HCT116 (cell line): ENCODE results near the gene EXOC4. TPM values are rescaled to one million over a fixed set of nuclear protein-coding genes. Genes with fewer than 3 reads are reported as not detected.

Experiments
- ATAC-seq: fragments of 200-7000 bp; cut with Tn5 transposase; 2 replicates; pipeline ENCODE4 v1.9.1; 2020; ENCODE audit warnings: mild to moderate bottlenecking, moderate library complexity
- BruUV-seq: library from RNA; stranded (reverse); fragments of 400-500 nt; replicated peaks from 2 replicates; lab custom pipeline; 2021; lab: Mats Ljungman, UMichigan
- CTCF ChIA-PET: fragments of 300-600 bp; sonication (Branson Sonifier 250); formaldehyde crosslinking; loops from one replicate; lab custom pipeline; 2021; ENCODE audit warnings: antibody characterized with exemption; lab: Charles Lee
- POLR2A ChIA-PET: fragments of 300-600, 350-600 bp; sonication (Branson Sonifier 250); formaldehyde crosslinking; loops from one replicate; lab custom pipeline; 2021; ENCODE audit warnings: antibody characterized with exemption; lab: Charles Lee
- RAD21 ChIA-PET, 2 experiments: fragments of 300-600 bp; sonication (Branson Sonifier 250); formaldehyde crosslinking; loops; one replicate each; lab custom pipeline; 2023; ENCODE audit warnings: low total read pairs in 2 of 2; ENCODE audit not compliant: uncharacterized antibody in 2 of 2, unreplicated experiment in 2 of 2, low non-redundant PET in 1 of 2; lab: Charles Lee
- DNase-seq: peaks from one replicate; pipeline ENCODE4 v3.0.0-alpha.2; 2010; ENCODE audit warnings: low read depth, low spot score
- H2AFZ ChIP-seq: fragments of 200-600 bp; shearing (Covaris generic), sonication (generic); 2 replicates; pipeline ENCODE4 v1.6.1; 2017; ENCODE audit warnings: low read depth, mixed run types, mixed read lengths, antibody characterized with exemption, low read length; ENCODE audit not compliant: poor library complexity, severe bottlenecking
- H3K27ac ChIP-seq: 2 replicates; pipeline ENCODE4 v1.5.1; 2012; ENCODE audit warnings: low read depth, low read length
- H3K27me3 ChIP-seq: fragments of 200-600 bp; sonication (generic); 2 replicates; pipeline ENCODE4 v1.6.1; 2016; ENCODE audit warnings: mixed run types, low read length, mixed read lengths; ENCODE audit not compliant: insufficient read depth
- H3K36me3 ChIP-seq, 2 experiments: fragments of 200-500 bp in 1 of 2; fragments of 200-600 bp in 1 of 2; sonication (Bioruptor generic) in 1 of 2; sonication (generic) in 1 of 2; 2 replicates each; pipeline versions ENCODE4 v1.5.1 to v1.6.1; 2014 to 2016; ENCODE audit warnings: low read length in 2 of 2, inconsistent platforms in 1 of 2, mixed read lengths in 1 of 2, mixed run types in 1 of 2; ENCODE audit not compliant: insufficient read depth in 2 of 2, control insufficient read depth in 1 of 2
- H3K4me1 ChIP-seq, 2 experiments: fragments of 200-600 bp in 1 of 2; sonication (generic) in 1 of 2; 2 replicates each; pipeline versions ENCODE4 v1.5.1 to v1.6.1; 2012 to 2017; ENCODE audit warnings: low read length in 2 of 2, inconsistent platforms in 1 of 2, mild to moderate bottlenecking in 1 of 2, mixed read lengths in 1 of 2, mixed run types in 1 of 2, moderate library complexity in 1 of 2; ENCODE audit not compliant: insufficient read depth in 2 of 2, control insufficient read depth in 1 of 2
- H3K4me2 ChIP-seq: fragments of 200-600 bp; sonication (generic); 2 replicates; pipeline ENCODE4 v1.6.1; 2017; ENCODE audit warnings: mixed run types, low read length, mixed read lengths
- H3K4me3 ChIP-seq, 2 experiments: fragments of 200-600 bp in 1 of 2; sonication (generic) in 1 of 2; replicated peaks in 1 of 2; 2 replicates each; pipeline ENCODE4 v1.5.1; 2011 to 2016; ENCODE audit warnings: low read length in 2 of 2, control low read depth in 1 of 2, low read depth in 1 of 2, mild to moderate bottlenecking in 1 of 2, mixed read lengths in 1 of 2, mixed run types in 1 of 2
- H3K79me2 ChIP-seq: fragments of 200-600 bp; sonication (generic); 2 replicates; pipeline ENCODE4 v1.6.1; 2017; ENCODE audit warnings: mild to moderate bottlenecking, mixed run types, low read length, moderate library complexity, mixed read lengths; ENCODE audit not compliant: insufficient read depth
- H3K9ac ChIP-seq: fragments of 200-600 bp; sonication (generic); 2 replicates; pipeline ENCODE4 v1.6.1; 2016; ENCODE audit warnings: low read length, mixed read lengths
- H3K9me2 ChIP-seq: fragments of 200-600 bp; sonication (generic), shearing (Covaris generic); 2 replicates; pipeline ENCODE4 v1.6.1; 2017; ENCODE audit warnings: mixed run types, mild to moderate bottlenecking, moderate library complexity; ENCODE audit not compliant: insufficient read depth
- H3K9me3 ChIP-seq, 2 experiments: fragments of 200-500 bp in 1 of 2; fragments of 200-600 bp in 1 of 2; sonication (Bioruptor generic) in 1 of 2; sonication (generic) in 1 of 2; 2 replicates each; pipeline ENCODE4 v1.6.1; 2014 to 2017; ENCODE audit warnings: low read length in 2 of 2, mixed read lengths in 2 of 2, inconsistent platforms in 1 of 2, low read depth in 1 of 2, mild to moderate bottlenecking in 1 of 2, mixed run types in 1 of 2, moderate library complexity in 1 of 2; ENCODE audit not compliant: control insufficient read depth in 1 of 2, insufficient read depth in 1 of 2
- H4K20me1 ChIP-seq: fragments of 200-600 bp; sonication (generic), shearing (Covaris generic); 2 replicates; pipeline ENCODE4 v1.6.1; 2017; ENCODE audit warnings: mixed run types, mild to moderate bottlenecking, moderate library complexity; ENCODE audit not compliant: insufficient read depth
- CBX3 ChIP-seq: IDR thresholded peaks from 2 replicates; pipeline ENCODE4 v1.6.1; 2012; ENCODE audit warnings: low read depth
- CEBPB ChIP-seq: IDR thresholded peaks from 2 replicates; pipeline ENCODE4 v1.6.1; 2012; ENCODE audit warnings: low read depth
- EGR1 ChIP-seq: IDR thresholded peaks from 2 replicates; pipeline ENCODE4 v1.6.1; 2012; ENCODE audit warnings: low read depth
- EZH2 ChIP-seq: fragments of 200-600 bp; sonication (generic); IDR thresholded peaks from 2 replicates; pipeline ENCODE4 v1.6.1; 2017; ENCODE audit warnings: antibody characterized with exemption, mixed run types
- EZH2phosphoT487 ChIP-seq: fragments of 200-600 bp; IDR thresholded peaks from 2 replicates; pipeline ENCODE4 v1.6.1; 2018; ENCODE audit warnings: antibody characterized with exemption, borderline replicate concordance
- FOSL1 ChIP-seq: IDR thresholded peaks from 2 replicates; pipeline ENCODE4 v1.6.1; 2012; ENCODE audit warnings: low read depth
- JUND ChIP-seq: IDR thresholded peaks from 2 replicates; pipeline ENCODE4 v1.6.1; 2012
- MAX ChIP-seq: IDR thresholded peaks from 2 replicates; pipeline ENCODE4 v1.6.1; 2012
- POLR2A ChIP-seq: IDR thresholded peaks from 2 replicates; pipeline ENCODE4 v1.7.0; 2011; ENCODE audit warnings: borderline replicate concordance; ENCODE audit not compliant: insufficient read depth, insufficient read length; ENCODE audit errors: extremely low read depth
- POLR2AphosphoS5 ChIP-seq: IDR thresholded peaks from 2 replicates; pipeline ENCODE4 v1.6.1; 2011; ENCODE audit warnings: mild to moderate bottlenecking, low read depth, low read length, moderate library complexity
- RAD21 ChIP-seq: IDR thresholded peaks from 2 replicates; pipeline ENCODE4 v1.6.1; 2012; ENCODE audit warnings: low read depth, mild to moderate bottlenecking
- REST ChIP-seq: IDR thresholded peaks from 2 replicates; pipeline ENCODE4 v1.6.1; 2012; ENCODE audit warnings: low read depth
- SIN3A ChIP-seq: IDR thresholded peaks from 2 replicates; pipeline ENCODE4 v1.6.1; 2012; ENCODE audit warnings: low read depth
- SP1 ChIP-seq: IDR thresholded peaks from 2 replicates; pipeline ENCODE4 v1.6.1; 2012; ENCODE audit warnings: low read depth
- SRF ChIP-seq: IDR thresholded peaks from 2 replicates; pipeline ENCODE4 v1.6.1; 2012; ENCODE audit warnings: low read depth
- YY1 ChIP-seq: IDR thresholded peaks from 2 replicates; pipeline ENCODE4 v1.6.1; 2011; ENCODE audit warnings: low read length, low read depth, moderate library complexity, mild to moderate bottlenecking; ENCODE audit not compliant: insufficient replicate concordance; ENCODE audit errors: extremely low read depth
- ZBTB33 ChIP-seq: IDR thresholded peaks from 2 replicates; pipeline ENCODE4 v1.6.1; 2011; ENCODE audit warnings: mild to moderate bottlenecking, low read length, moderate library complexity; ENCODE audit not compliant: insufficient replicate concordance; ENCODE audit errors: extremely low read depth
- ZFX ChIP-seq: fragments of 450-650 bp; IDR thresholded peaks from 2 replicates; pipeline ENCODE4 v1.6.1; 2017
- ZNF274 ChIP-seq: fragments of 200-500 bp; sonication (Bioruptor generic); IDR thresholded peaks from 2 replicates; pipeline ENCODE4 v1.6.1; 2014; ENCODE audit warnings: mild to moderate bottlenecking, low read depth, low read length, inconsistent platforms
- intact Hi-C: fragments of 100-400 bp; cut with micrococcal nuclease; formaldehyde crosslinking; loops from 2 replicates; pipeline ENCODE4 v1.10.0; 2022
- total RNA-seq: library from RNA; stranded (reverse); gene quantifications from one replicate; pipeline ENCODE4 v1.2.1, GENCODE V29; 2021; ENCODE audit not compliant: unreplicated experiment
- TF ChIP-seq, protein P1 (sequence below): IDR thresholded peaks from 2 replicates; pipeline ENCODE4 v1.6.1; 2012

Gene EXOC4
- total RNA-seq, 1 experiment from 2014 or later = 40.3 TPM

DNA sequence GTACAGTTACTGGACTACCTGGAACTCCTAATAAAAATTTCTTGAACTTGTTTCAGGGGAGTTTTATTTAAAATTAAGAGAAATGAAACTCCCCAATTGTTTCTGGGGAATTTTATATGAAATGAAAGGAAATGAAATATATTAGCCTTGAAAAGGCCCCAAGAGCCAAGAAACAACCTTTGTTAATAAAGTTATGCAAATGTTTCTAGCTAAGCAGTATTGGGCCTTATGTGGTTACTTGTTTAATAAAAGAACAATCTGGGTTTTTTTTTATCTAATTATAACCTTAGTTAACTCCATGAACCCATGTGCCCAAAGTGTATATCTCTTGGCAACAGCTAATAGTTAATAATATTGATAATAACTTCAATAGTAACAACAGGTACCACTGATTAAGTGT lies 222.8 kb downstream of the EXOC4 start:
- no peaks in the 10 kb centered on the region for H3K27me3 ChIP-seq
- BruUV-seq = no TSS peak
- H3K79me2 ChIP-seq = no peaks in the 10 kb centered on the region
- H2AFZ ChIP-seq = no peak overlapping the region
- ATAC-seq (no peak), DNase-seq (no peak)
- H3K27ac ChIP-seq = no peak overlapping the region
- no peak overlapping the region for H3K9ac ChIP-seq
- no peak overlapping the region for H3K4me2 ChIP-seq
- ChIA-PET RAD21 (no interaction called here), CTCF (no interaction called here), POLR2A (no interaction called here)
- no peaks in the 10 kb centered on the region for H3K4me1 ChIP-seq
- intact Hi-C loops = no loop called here
- no peaks in the 10 kb centered on the region for H3K36me3 ChIP-seq
- H3K9me3 ChIP-seq = no peaks in the 10 kb centered on the region
- TF ChIP-seq EGR1 = no peak
- no peak for TF ChIP-seq EZH2
- no peak for TF ChIP-seq SRF
- no peak for TF ChIP-seq ZFX
- no peak for TF ChIP-seq FOSL1
- no peak for TF ChIP-seq POLR2AphosphoS5
- no peak for TF ChIP-seq SIN3A
- no peak for TF ChIP-seq POLR2A
- no peak for TF ChIP-seq CBX3
- no peak for TF ChIP-seq JUND
- TF ChIP-seq RAD21 = no peak
- TF ChIP-seq CEBPB = no peak
- TF ChIP-seq ZBTB33 = no peak
- no peak for TF ChIP-seq REST
- no peak for TF ChIP-seq SP1
- TF ChIP-seq YY1 = no peak
- no peak for TF ChIP-seq ZNF274
- no peak for TF ChIP-seq EZH2phosphoT487
- TF ChIP-seq, protein P1, sequence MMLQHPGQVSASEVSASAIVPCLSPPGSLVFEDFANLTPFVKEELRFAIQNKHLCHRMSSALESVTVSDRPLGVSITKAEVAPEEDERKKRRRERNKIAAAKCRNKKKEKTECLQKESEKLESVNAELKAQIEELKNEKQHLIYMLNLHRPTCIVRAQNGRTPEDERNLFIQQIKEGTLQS = no peak
- TF ChIP-seq MAX = no peak
- H3K4me3 ChIP-seq = no peak overlapping the region
- H4K20me1 ChIP-seq = no peaks in the 10 kb centered on the region
- no peaks in the 10 kb centered on the region for H3K9me2 ChIP-seq
